Measurements from ENCODE around the gene TSPY4. TPM values are rescaled to one million over a fixed set of nuclear protein-coding genes. Genes with fewer than 3 reads are reported as not detected.
"Not testable (repeated sequence)": the region's sequence is repeated elsewhere in the genome, so short reads cannot be mapped to it uniquely, and the experiment has no call there.

TSPY4 gene
- polyA plus RNA-seq (ENCODE audit: insufficient read length in 4 of 4) = not detected

GRCh38 chrY:9337164-9337563, at the start of gene TSPY4:
Gene TSPY4 (plus strand): TSS chrY:9337464. CDS start chrY:9337510, 46 bp downstream.
- DNase-seq (ENCODE audit: low read depth in 4 of 4, low spot score in 2 of 4) = not testable (repeated sequence)

- no peak for DNase-seq (ENCODE audit: low read depth in 4 of 4, low spot score in 2 of 4)
Observed at GRCh38 chrY:9320996-9321395, 16.3 kb upstream of the TSPY4 start.

GRCh38 chrY:9357497-9357896, 20.2 kb downstream of the TSPY4 start, which contains the start of gene TSPY8:
Gene TSPY8 (plus strand): TSS chrY:9357797. CDS start chrY:9357843, 46 bp downstream.
- not testable (repeated sequence) for DNase-seq (ENCODE audit: low read depth in 4 of 4, low spot score in 2 of 4)

Other genes with a start within 250 kb of the TSPY4 start
- gene TSPY8, start 20.3 kb downstream of the TSPY4 start, polyA plus RNA-seq (ENCODE audit: insufficient read length in 4 of 4) = not detected
- not detected for gene TSPY3, start 61.0 kb downstream of the TSPY4 start, polyA plus RNA-seq (ENCODE audit: insufficient read length in 4 of 4)
- not detected for gene TSPY1, start 129.5 kb downstream of the TSPY4 start, polyA plus RNA-seq (ENCODE audit: insufficient read length in 4 of 4)
- gene TSPY9, start 149.8 kb downstream of the TSPY4 start, polyA plus RNA-seq (ENCODE audit: insufficient read length in 4 of 4) = not detected
- not detected for gene TSPY10, start 190.4 kb downstream of the TSPY4 start, polyA plus RNA-seq (ENCODE audit: insufficient read length in 4 of 4)